22Rv1 (cell line): ENCODE results near the gene MR1.

Experiments
- CTCF ChIP-seq: fragments of 450-650 bp; IDR thresholded peaks from 2 replicates; pipeline ENCODE4 v1.5.1; 2017; ENCODE audit warnings: mild to moderate bottlenecking
- ZFX ChIP-seq: fragments of 450-650 bp; IDR thresholded peaks from 2 replicates; pipeline ENCODE4 v1.6.1; 2017; ENCODE audit warnings: antibody characterized with exemption, borderline replicate concordance

- TF ChIP-seq CTCF (no peak), ZFX (no peak)
Observed at GRCh38 chr1:181056560-181056959, 22.8 kb downstream of the MR1 start.
